ENCODE results near the gene PALM3.

Gene PALM3

DNA sequence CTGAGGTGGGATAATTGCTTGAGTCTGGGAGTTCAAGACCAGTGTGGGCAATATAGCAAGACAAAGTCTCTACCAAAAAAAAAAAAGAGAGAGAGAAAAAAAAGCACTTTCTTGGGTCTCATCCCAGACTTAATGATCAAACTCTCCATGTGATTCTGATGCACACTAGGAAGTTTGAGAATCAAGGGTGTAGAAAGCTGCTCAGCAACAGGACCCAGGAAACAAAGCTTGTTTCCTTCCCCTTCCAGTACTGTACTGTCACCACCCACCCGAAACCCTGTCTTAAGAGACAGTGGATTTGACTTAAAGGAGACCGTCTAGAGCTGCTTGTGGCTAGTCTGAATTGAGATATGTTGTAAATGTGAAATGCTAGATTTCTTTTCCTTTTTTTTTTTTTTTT lies 16.5 kb upstream of the PALM3 start:
- no peak for TF ChIP-seq CTCF (IDR thresholded peaks at IDR 0.05; ENCODE audit: low read depth, low read length)
- DNase-seq (ENCODE audit: extremely low read depth, low read depth): no peak

GRCh38 chr19:14073925-14074838 lies 12.3 kb upstream of the PALM3 start:
- DNase-seq (ENCODE audit: extremely low read depth, low read depth): no peak
- no peak for TF ChIP-seq CTCF (IDR thresholded peaks at IDR 0.05; ENCODE audit: low read depth, low read length)

- TF ChIP-seq CTCF (IDR thresholded peaks at IDR 0.05; ENCODE audit: low read depth, low read length): peak; percentile 25
- DNase-seq (ENCODE audit: extremely low read depth, low read depth): no peak
Observed at GRCh38 chr19:14073261-14073924, 11.5 kb upstream of the PALM3 start.

DNA sequence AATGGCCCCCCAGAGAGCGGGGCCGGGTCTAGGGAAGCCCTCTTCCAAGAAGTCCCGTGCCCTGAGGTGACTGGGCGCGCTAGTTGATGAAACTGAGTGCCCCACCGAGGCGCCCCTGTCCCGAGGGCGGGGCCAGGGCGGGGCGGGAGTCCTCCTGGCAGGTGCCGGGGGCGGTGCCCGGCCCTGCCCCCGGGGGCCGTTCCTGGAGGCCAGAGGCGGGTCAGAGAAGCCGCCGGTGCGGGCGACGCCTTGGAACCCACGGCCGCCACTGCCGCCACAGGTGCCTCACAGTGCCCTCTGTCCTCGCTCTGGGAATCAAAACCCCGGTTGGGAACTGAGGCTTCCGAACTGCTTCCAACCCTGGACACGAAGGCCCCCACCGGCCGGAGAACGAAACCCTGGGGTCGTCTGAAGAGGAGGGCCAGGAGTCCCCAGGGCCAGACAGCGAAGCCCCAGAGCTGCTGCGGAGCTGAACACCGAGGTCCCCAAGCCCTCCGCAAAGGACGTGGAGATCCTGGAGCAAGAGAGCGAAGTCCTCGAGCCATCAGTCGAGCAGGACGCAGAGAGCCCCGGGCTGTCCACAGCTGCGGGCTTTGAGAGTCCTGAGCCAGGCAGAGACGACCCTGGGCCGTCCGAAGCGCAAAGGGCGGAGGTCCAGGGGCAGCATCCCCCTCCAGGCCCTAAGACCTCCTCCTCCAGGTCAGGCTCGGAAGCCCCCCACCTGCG lies 10.8 kb upstream of the PALM3 start, which contains the start of gene MISP3:
MISP3 (plus strand) TSS at position 252 of the 726 bp plus-strand sequence. CDS start 524 bp downstream, outside the sequence.
- no peak; the same call in 1 of the 2 replicates for TF ChIP-seq CTCF (IDR thresholded peaks at IDR 0.05; ENCODE audit: low read depth, low read length)
- DNase-seq (ENCODE audit: extremely low read depth, low read depth): no peak

DNA sequence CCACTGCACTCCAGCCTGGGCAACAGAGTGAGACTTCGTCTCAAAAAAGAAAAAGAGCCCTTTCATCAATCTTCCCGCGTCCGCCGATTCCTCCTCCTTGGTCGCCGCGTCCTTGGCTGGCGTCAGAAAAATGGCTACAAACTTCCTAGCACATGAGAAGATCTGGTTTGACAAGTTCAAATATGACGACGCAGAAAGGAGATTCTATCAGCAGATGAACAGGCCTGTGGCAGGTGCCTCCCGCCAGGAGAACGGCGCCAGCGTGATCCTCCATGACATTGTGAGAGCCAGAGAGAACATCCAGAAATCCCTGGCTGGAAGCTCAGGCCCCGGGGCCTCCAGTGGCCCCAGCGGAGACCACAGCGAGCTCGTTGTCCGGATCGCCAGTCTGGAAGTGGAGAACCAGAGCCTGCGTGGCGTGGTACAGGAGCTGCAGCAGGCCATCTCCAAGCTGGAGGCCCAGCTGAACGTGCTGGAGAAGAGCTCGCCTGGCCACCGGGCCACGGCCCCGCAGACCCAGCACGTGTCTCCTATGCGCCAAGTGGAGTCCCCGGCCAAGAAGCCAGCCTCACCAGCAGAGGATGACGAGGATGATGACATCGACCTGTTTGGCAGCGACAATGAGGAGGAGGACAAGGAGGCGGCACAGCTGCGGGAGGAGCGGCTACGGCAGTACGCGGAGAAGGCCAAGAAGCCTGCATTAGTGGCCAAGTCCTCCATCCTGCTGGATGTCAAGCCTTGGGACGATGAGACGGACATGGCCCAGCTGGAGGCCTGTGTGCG lies 8.6 kb upstream of the PALM3 start:
- TF ChIP-seq CTCF (IDR thresholded peaks at IDR 0.05; ENCODE audit: low read depth, low read length): no peak
- DNase-seq (ENCODE audit: extremely low read depth, low read depth): no peak

- DNase-seq (ENCODE audit: extremely low read depth, low read depth): no peak
- TF ChIP-seq CTCF (IDR thresholded peaks at IDR 0.05; ENCODE audit: low read depth, low read length): no peak
Observed at GRCh38 chr19:14066134-14066533, 4.3 kb upstream of the PALM3 start.
